Kidney epithelial cell (primary cell): ENCODE data around the gene RHD. TPM values are rescaled to one million over a fixed set of nuclear protein-coding genes. Genes with fewer than 3 reads are reported as not detected.
"Not testable (repeated sequence)": the region's sequence is repeated elsewhere in the genome, so short reads cannot be mapped to it uniquely, and the experiment has no call there.

ENCODE experiments used
- DNase-seq: peaks from one replicate; pipeline ENCODE4 v3.0.0-alpha.2; 2010; ENCODE audit warnings: low read depth
- H3K27me3 ChIP-seq: 2 replicates; pipeline ENCODE4 v1.6.0; 2011; ENCODE audit warnings: low read length; ENCODE audit not compliant: control insufficient read depth, insufficient read depth
- H3K36me3 ChIP-seq: 2 replicates; pipeline ENCODE4 v1.5.1; 2011; ENCODE audit warnings: low read length; ENCODE audit not compliant: control insufficient read depth, insufficient read depth
- H3K4me3 ChIP-seq: 2 replicates; pipeline ENCODE4 v1.5.1; 2011; ENCODE audit warnings: low read depth, mild to moderate bottlenecking, control low read depth, low read length
- CTCF ChIP-seq: IDR thresholded peaks from 2 replicates; pipeline ENCODE4 v1.5.1; 2011; ENCODE audit warnings: mild to moderate bottlenecking, moderate library complexity, low read length, control low read depth, inconsistent platforms; ENCODE audit not compliant: insufficient read depth, poor library complexity, severe bottlenecking
- total RNA-seq: library from RNA; depleted of rRNA; stranded (reverse); fragments of >200 nt; gene quantifications from 2 replicates; pipeline ENCODE4 v1.2.3, GENCODE V29; 2015

The RHD gene
- total RNA-seq, 1 donor from 2014 or later: not detected

GRCh38 chr1:25336922-25337354 lies 64.6 kb downstream of the RHD start:
- H3K36me3 ChIP-seq, DNase-seq, H3K27me3 ChIP-seq: not testable (repeated sequence)
- peak; percentile 8 for TF ChIP-seq CTCF
- peak overlapping the region; percentile 58 for H3K4me3 ChIP-seq

GRCh38 chr1:25337483-25338187 lies 65.3 kb downstream of the RHD start:
- H3K36me3 ChIP-seq, H3K27me3 ChIP-seq, DNase-seq: not testable (repeated sequence)
- H3K4me3 ChIP-seq: peak overlapping the region; percentile 81

GRCh38 chr1:25338188-25338981 lies 66.1 kb downstream of the RHD start, which contains the start of gene TMEM50A:
Gene TMEM50A, plus strand, starts transcription at chr1:25338334. Its CDS starts 2,153 bp downstream, at chr1:25340487.
- Histone ChIP-seq H3K36me3 (no peaks in the 10 kb centered on the region), H3K4me3 (peak within 1 kb of the TSS; percentile 81), H3K27me3 (no peaks in the 10 kb centered on the region)
- TF ChIP-seq CTCF: no peak
- DNase-seq: peak; percentile 45

- no peaks in the 10 kb centered on the region for H3K36me3 ChIP-seq
- DNase-seq: no peak
- H3K4me3 ChIP-seq: peak overlapping the region; percentile 81
- no peaks in the 10 kb centered on the region for H3K27me3 ChIP-seq
- TF ChIP-seq CTCF: no peak
Observed at GRCh38 chr1:25338986-25339385, 66.7 kb downstream of the RHD start.

- DNase-seq: no peak
- no peaks in the 10 kb centered on the region for H3K36me3 ChIP-seq
- no peak overlapping the region for H3K4me3 ChIP-seq
- H3K27me3 ChIP-seq: no peaks in the 10 kb centered on the region
- no peak for TF ChIP-seq CTCF
Observed at GRCh38 chr1:25341746-25342145, 69.4 kb downstream of the RHD start.

DNA sequence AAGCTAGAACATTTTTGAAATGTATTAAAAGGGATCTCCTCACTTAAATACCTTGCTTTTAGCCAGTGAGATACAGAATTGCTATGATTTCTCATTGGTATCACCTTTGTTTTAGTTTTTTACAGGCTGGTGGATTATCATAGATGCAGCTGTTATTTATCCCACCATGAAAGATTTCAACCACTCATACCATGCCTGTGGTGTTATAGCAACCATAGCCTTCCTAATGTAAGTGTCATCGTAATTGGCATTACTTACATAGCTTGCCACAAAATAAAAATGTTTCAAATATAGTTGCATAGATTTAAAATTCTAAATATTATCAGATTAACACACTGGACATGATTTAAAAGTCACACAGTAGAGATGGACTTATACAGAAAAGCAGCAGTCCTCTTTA lies 70.5 kb downstream of the RHD start:
- DNase-seq: no peak
- H3K27me3 ChIP-seq: no peaks in the 10 kb centered on the region
- TF ChIP-seq CTCF: no peak

More for the DNA sequence above, 70.5 kb downstream of the RHD start:
- Histone ChIP-seq H3K36me3 (no peaks in the 10 kb centered on the region), H3K4me3 (no peak overlapping the region)
